Measurements from ENCODE around the gene TACC2. TPM values are rescaled to one million over a fixed set of nuclear protein-coding genes. Genes with fewer than 3 reads are reported as not detected.
"Not testable (repeated sequence)": the region's sequence is repeated elsewhere in the genome, so short reads cannot be mapped to it uniquely, and the experiment has no call there.

TACC2 gene
- not detected in 2 replicates for total RNA-seq

- intact Hi-C loops (cut with micrococcal nuclease), result no loop called here
- Mint-ChIP-seq H3K27me3 (peaks cover 2% of the 10 kb centered on the region), H3K27ac (no peak within 1 kb of the TSS), H3K36me3 (ENCODE audit: low read depth) (no peaks in the 10 kb centered on the region), H3K9me3 (peaks cover 11% of the 10 kb centered on the region), H3K4me3 (no peak within 1 kb of the TSS), H3K4me1 (peaks cover 5% of the 10 kb centered on the region)
- DNase-seq, result no peak
Measured at GRCh38 chr10:121988361-121989324, at the start of gene TACC2. Gene TACC2, plus strand, starts transcription at chr10:121989163. Its CDS starts 32,819 bp downstream, at chr10:122021982.

GRCh38 chr10:121941532-121941931, 47.4 kb upstream of the TACC2 start:
- DNase-seq, result no peak
- H3K4me1 Mint-ChIP-seq, result no peaks in the 10 kb centered on the region
- H3K9me3 Mint-ChIP-seq, result no peaks in the 10 kb centered on the region
- intact Hi-C loops (cut with micrococcal nuclease), result no loop called here
- H3K27ac Mint-ChIP-seq, result no peak overlapping the region
- H3K4me3 Mint-ChIP-seq, result no peak overlapping the region
- H3K27me3 Mint-ChIP-seq, result peaks cover 11% of the 10 kb centered on the region
- H3K36me3 Mint-ChIP-seq (ENCODE audit: low read depth), result no peaks in the 10 kb centered on the region

DNA sequence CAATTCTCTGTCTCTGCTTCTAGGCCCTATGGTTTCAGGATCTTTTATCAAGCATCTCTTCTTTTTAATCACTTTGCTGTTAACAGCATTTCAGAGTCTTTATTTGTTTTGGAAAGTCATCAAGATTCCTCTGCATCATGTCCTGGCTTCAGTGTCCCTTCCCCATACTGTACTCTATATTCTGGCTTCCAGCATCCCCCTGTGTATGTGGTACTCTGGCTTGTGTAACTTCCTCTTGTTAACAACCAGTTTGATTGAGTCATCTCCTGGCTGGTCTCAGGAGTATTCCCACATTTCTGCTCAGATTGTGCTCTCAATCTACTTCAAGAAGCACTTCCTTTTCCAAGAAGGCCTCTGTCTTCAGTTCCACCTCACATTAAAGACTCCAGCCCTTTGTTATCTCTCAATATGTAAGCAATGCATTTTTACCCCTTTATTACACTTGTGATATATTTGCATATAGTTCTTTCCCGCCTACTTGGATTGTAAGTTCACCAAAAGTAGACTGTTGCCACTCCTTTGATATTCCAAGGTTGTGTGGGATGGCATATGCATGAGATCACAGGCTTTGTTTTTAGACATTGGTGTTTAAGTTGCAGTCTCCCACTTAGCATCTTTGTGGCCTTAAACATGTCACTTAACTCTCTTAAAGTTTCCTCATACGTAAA, 46.1 kb upstream of the TACC2 start:
- Mint-ChIP-seq H3K4me3 (no peak overlapping the region), H3K27ac (no peak overlapping the region), H3K4me1 (no peaks in the 10 kb centered on the region), H3K9me3 (no peaks in the 10 kb centered on the region), H3K27me3 (peaks cover 7% of the 10 kb centered on the region), H3K36me3 (ENCODE audit: low read depth) (no peaks in the 10 kb centered on the region)
- no peak for DNase-seq
- intact Hi-C loops (cut with micrococcal nuclease), result no loop called here

DNA sequence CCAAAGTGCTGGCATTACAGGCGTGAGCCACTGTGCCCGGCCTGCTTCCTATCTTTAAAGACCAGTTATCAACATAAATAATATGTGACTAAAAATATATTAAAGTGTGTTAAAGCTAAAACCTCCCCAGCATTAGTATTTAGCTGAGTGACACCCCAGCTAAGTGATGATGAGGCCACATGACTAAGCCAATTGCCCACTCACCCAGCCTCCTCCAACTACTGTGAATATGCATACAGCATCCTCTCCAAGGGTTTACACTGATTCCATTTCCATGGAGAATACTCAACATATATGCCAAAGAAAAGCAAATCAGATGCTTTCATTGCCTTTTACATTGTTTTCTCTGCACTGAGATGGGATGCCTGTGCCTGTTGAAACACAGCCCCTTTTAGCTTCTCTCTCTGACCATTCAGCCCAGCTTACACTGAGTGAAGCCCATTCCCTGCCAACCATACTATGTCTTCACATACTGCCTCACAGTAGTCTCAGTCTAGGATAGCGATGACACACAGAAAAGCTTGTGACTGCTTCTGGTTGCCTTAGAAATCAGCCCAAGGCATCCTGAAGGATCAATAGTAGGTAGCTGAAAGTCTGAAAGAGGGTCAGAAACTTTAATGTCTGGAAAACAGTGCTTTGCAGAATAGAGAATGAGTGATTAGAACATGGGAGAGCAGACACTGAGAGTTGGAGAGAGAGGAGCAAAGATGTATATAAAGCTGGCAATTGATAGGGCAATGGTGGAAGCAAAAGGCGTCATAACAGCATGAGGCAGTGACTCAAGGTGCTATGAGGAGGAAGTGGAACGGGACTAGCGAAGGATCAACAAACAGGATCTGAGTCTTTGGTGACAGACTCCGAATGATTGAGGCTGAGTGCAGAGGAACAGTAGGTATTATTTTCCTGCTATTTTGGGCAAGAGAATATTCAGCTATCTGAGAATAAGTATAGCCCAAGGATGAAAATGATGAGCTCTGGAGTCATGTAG, 41.3 kb upstream of the TACC2 start:
- intact Hi-C loops (cut with micrococcal nuclease), result no loop called here
- H3K36me3 Mint-ChIP-seq (ENCODE audit: low read depth), result peaks cover 3% of the 10 kb centered on the region
- H3K27ac Mint-ChIP-seq, result no peak overlapping the region
- no peak for DNase-seq
- no peak overlapping the region for H3K4me3 Mint-ChIP-seq
- H3K27me3 Mint-ChIP-seq, result no peaks in the 10 kb centered on the region
- no peaks in the 10 kb centered on the region for H3K9me3 Mint-ChIP-seq
- peaks cover 1% of the 10 kb centered on the region for H3K4me1 Mint-ChIP-seq

GRCh38 chr10:121949049-121949448, 39.9 kb upstream of the TACC2 start:
- no peak for DNase-seq
- Mint-ChIP-seq H3K27ac (no peak overlapping the region), H3K36me3 (ENCODE audit: low read depth) (peaks cover 6% of the 10 kb centered on the region), H3K4me3 (no peak overlapping the region), H3K4me1 (peaks cover 1% of the 10 kb centered on the region), H3K9me3 (no peaks in the 10 kb centered on the region), H3K27me3 (no peaks in the 10 kb centered on the region)
- intact Hi-C loops (cut with micrococcal nuclease), result no loop called here

DNA sequence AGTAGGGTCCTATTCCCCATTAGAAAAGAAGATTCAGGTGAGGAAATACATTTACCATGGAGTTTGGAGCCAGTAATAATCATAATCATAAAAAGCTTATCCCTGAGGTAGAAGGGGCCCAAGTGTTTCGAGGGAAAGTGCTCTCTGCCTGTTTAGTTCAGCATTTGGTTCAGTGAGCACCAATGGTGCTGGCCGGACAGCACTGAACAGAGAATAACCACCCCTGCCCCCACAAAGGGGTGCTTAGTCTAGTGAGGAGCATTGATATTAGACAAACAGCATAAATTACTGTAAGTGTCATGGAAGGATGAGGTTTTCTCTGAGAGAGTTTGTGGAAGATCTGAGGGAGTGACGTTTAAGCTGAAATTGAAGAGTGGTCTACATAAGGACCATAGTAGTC, 39.5 kb upstream of the TACC2 start:
- intact Hi-C loops (cut with micrococcal nuclease), result no loop called here
- no peak overlapping the region for H3K27ac Mint-ChIP-seq
- no peaks in the 10 kb centered on the region for H3K27me3 Mint-ChIP-seq
- no peaks in the 10 kb centered on the region for H3K9me3 Mint-ChIP-seq
- H3K4me1 Mint-ChIP-seq, result peaks cover 1% of the 10 kb centered on the region
- no peak overlapping the region for H3K4me3 Mint-ChIP-seq
- peaks cover 6% of the 10 kb centered on the region for H3K36me3 Mint-ChIP-seq (ENCODE audit: low read depth)
- DNase-seq, result no peak

GRCh38 chr10:121952226-121952625, 36.7 kb upstream of the TACC2 start:
- intact Hi-C loops (cut with micrococcal nuclease), result no loop called here

GRCh38 chr10:121956111-121957061, 32.6 kb upstream of the TACC2 start:
- Mint-ChIP-seq H3K27me3 (no peaks in the 10 kb centered on the region), H3K4me1 (peaks cover 3% of the 10 kb centered on the region), H3K36me3 (ENCODE audit: low read depth) (peaks cover 38% of the 10 kb centered on the region), H3K4me3 (no peak overlapping the region), H3K9me3 (no peaks in the 10 kb centered on the region), H3K27ac (no peak overlapping the region)
- no peak for DNase-seq
- intact Hi-C loops (cut with micrococcal nuclease), result no loop called here

More at GRCh38 chr10:121952226-121952625, 36.7 kb upstream of the TACC2 start:
- no peak overlapping the region for H3K4me3 Mint-ChIP-seq
- no peak overlapping the region for H3K27ac Mint-ChIP-seq
- H3K36me3 Mint-ChIP-seq (ENCODE audit: low read depth), result peaks cover 24% of the 10 kb centered on the region
- H3K9me3 Mint-ChIP-seq, result no peaks in the 10 kb centered on the region
- peaks cover 3% of the 10 kb centered on the region for H3K4me1 Mint-ChIP-seq
- DNase-seq, result no peak
- no peaks in the 10 kb centered on the region for H3K27me3 Mint-ChIP-seq

- peaks cover 47% of the 10 kb centered on the region for H3K36me3 Mint-ChIP-seq (ENCODE audit: low read depth)
- H3K4me3 Mint-ChIP-seq, result no peak overlapping the region
- no peaks in the 10 kb centered on the region for H3K9me3 Mint-ChIP-seq
- no peak overlapping the region for H3K27ac Mint-ChIP-seq
- H3K27me3 Mint-ChIP-seq, result no peaks in the 10 kb centered on the region
- peaks cover 2% of the 10 kb centered on the region for H3K4me1 Mint-ChIP-seq
- intact Hi-C loops (cut with micrococcal nuclease), result no loop called here
- DNase-seq, result no peak
Measured at GRCh38 chr10:121959671-121960070, 29.3 kb upstream of the TACC2 start.

- Mint-ChIP-seq H3K4me1 (peaks cover under 1% of the 10 kb centered on the region), H3K4me3 (no peak overlapping the region), H3K27ac (no peak overlapping the region), H3K36me3 (ENCODE audit: low read depth) (peaks cover 47% of the 10 kb centered on the region), H3K9me3 (no peaks in the 10 kb centered on the region), H3K27me3 (no peaks in the 10 kb centered on the region)
- DNase-seq, result no peak
- intact Hi-C loops (cut with micrococcal nuclease), result no loop called here
Measured at GRCh38 chr10:121961456-121961855, 27.5 kb upstream of the TACC2 start.

GRCh38 chr10:121965996-121966395, 23.0 kb upstream of the TACC2 start:
- Mint-ChIP-seq H3K27ac (no peak overlapping the region), H3K4me1 (no peaks in the 10 kb centered on the region), H3K9me3 (no peaks in the 10 kb centered on the region), H3K4me3 (no peak overlapping the region), H3K27me3 (no peaks in the 10 kb centered on the region), H3K36me3 (ENCODE audit: low read depth) (peaks cover 43% of the 10 kb centered on the region)
- DNase-seq, result no peak
- intact Hi-C loops (cut with micrococcal nuclease), result no loop called here

- H3K36me3 Mint-ChIP-seq (ENCODE audit: low read depth), result peaks cover 52% of the 10 kb centered on the region
- DNase-seq; H3K27ac Mint-ChIP-seq; H3K27me3 Mint-ChIP-seq; intact Hi-C loops (cut with micrococcal nuclease); H3K4me3 Mint-ChIP-seq; H3K9me3 Mint-ChIP-seq: not testable (repeated sequence)
- peaks cover 17% of the 10 kb centered on the region for H3K4me1 Mint-ChIP-seq
Measured at GRCh38 chr10:121969086-121969485, 19.9 kb upstream of the TACC2 start.

Data from activated CD4-positive, alpha-beta T cell treated with anti-CD3 and anti-CD28 coated beads, Interleukin-2, amount 10 ng/mL, durations not matched to agents 24 days and 14 days (primary cell).